ENCODE data around the gene LIMCH1. TPM values are rescaled to one million over a fixed set of nuclear protein-coding genes. Genes with fewer than 3 reads are reported as not detected.
A peak's percentile ranks its signal among the peaks of the same experiment; 100 is the strongest.

Gene LIMCH1
- total RNA-seq, 1 experiment from 2014 or later: 31.1 TPM

DNA sequence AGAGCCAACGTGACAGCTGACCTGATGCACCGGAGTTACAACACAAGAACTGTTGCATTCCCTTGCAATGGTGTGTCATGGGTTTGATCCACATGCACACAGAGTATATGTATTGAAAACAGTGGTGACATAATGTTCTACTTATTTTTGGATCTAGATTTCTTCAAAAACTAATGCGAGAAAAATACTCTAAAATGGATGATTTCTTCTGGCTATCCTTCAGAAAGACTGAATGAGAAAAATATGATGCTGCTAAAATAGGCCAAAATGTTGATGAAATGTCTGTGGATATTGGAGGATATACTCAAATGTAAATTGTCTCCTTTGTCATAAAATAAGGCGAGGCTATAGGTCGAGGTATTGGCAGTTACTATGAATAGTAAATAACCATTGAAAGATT, 30.4 kb downstream of the LIMCH1 start:
- no peak for DNase-seq (ENCODE audit: low spot score)

DNA sequence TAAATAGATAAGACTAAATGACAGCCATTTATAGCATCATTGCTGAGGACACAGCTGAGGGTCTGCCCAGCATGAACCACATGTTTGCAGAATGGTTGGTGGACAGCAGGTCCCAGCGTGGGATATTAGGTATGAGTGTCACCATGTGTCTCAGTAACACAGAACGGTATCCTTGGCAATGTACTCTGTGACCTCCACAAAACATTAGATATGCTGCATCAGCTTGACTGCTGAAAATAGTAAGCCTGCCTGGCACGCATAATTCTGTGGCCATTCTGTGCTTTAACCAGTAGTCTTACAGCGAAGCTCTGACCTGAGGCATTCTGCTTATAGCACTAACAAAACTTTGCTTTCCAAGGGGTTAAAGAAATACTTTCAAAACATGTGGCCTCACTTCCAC, 32.0 kb downstream of the LIMCH1 start:
- DNase-seq (ENCODE audit: low spot score): no peak

DNA sequence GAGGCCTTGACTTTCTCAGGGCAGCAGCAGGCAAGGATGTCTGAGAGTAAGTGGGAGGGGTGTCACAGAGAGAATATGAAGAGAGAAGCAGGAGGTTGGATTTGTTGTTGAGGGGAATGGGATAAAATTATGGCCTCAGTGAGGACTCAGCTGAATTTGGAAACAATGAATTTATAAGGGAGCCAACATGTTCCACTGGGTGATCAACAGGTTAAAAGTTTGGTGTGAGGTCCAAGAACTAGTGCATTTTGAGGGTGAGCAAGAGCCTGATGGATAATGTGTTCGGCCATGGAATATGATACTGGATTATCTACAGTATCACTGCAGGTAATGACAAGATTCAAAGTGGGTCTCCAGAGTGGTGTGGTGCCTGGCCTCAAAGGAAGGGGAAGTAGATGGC, 33.5 kb downstream of the LIMCH1 start:
- no peak for DNase-seq (ENCODE audit: low spot score)

DNA sequence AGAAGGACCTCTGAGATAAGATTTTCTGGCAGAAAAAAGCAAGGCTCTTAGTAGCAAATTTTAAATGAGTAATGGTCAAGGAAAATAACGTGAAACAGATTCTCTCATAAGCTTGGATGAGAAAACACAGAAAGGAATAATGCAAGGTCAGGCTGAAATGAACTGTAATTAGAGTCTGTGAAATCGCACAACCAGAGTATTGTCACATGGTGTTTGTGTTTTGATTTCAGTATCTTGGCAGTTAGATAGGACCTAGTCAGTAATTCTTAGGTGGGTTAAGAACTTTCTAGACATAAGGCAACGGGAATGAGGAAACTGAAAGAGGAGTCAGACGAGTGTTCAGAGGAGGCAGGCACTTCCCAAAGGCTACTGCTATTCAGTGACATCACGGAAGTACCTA, 34.6 kb downstream of the LIMCH1 start:
- no peak for DNase-seq (ENCODE audit: low spot score)

DNA sequence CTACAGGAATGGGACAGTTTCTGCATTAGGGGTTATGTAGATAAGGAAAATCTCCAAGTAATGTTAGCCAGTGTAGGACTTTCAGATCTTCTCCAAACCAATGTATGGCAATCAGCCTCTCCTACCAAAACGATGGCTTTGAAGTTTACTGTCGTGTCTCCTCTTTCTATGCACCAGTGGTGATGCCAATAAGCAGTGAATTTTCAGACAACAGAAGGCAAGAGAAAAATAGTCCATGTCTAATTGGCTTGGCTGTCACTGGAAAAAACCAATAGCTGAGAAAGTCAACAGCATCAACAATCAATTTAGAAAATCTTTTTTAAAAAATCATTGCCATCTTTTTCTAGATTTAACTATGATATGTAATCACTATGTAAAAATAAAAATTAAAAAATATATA, 35.0 kb downstream of the LIMCH1 start:
- no peak for DNase-seq (ENCODE audit: low spot score)

DNA sequence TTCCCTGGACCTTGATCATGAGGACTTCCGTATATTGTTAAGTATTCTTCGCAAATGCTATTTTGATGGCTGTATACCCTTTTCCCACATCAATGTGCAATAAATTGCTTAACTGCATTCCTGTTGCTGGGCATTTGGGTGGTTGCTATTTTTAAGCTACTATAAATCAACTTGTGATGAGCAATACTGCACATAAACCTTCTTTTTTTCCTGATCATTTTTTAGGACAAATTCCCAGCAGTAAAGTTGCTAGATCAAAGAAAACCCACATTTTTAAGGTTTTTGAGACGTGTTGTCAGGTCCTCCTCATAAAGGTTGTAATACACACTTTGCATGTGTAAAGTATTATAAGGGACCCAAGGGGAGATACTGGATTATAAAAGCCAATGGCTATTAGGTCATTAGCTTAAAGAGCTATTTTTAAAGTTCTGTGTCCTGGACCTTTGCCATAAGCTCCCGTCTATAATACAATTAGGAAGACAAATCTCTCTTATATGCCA, 35.6 kb downstream of the LIMCH1 start:
- DNase-seq (ENCODE audit: low spot score): peak; percentile 59

DNA sequence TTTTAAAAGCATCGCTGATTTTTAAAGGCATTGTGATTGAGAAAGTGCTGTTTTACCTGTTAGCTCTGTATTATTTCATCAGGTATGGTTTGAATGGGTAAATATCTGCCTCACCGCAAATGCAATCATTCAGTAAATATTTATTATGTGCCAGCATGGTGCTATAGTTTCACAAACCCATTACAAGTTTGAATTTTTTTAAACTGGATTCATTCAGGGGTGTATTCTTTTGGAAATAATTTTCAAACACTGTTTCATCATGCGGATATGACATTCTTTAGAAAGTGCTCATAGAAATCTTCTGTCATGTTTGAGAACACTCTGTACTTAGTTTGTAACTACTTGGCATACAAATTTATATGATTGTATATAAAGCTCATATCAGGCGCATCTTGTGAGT, 37.2 kb downstream of the LIMCH1 start:
- DNase-seq (ENCODE audit: low spot score): no peak

- DNase-seq (ENCODE audit: low spot score): no peak
Observed at GRCh38 chr4:41575665-41576064, 37.7 kb downstream of the LIMCH1 start.

- no peak for DNase-seq (ENCODE audit: low spot score)
Observed at GRCh38 chr4:41579043-41579442, 41.1 kb downstream of the LIMCH1 start.

GRCh38 chr4:41579526-41579925, 41.6 kb downstream of the LIMCH1 start:
- no peak for DNase-seq (ENCODE audit: low spot score)

DNA sequence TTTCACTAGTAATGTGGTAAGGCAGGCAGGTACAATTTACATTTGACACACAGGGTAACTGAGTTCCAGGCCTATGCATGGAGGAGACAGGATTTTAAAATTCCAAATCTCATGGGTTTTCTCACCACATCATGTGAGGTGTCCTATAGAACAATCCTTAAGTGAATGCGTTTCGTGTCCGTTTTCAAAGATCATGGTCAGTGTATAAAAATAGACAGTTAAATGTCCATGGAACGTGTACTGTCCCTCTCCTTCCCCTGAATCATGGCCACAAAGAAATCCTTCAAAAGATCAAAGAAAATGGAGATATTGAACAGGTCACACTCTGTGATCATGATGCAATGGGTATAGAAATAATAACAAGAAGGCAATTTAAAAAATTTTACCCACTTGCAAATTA, 42.0 kb downstream of the LIMCH1 start:
- DNase-seq (ENCODE audit: low spot score): no peak

- no peak for DNase-seq (ENCODE audit: low spot score)
Observed at GRCh38 chr4:41586675-41587225, 48.8 kb downstream of the LIMCH1 start.

- DNase-seq (ENCODE audit: low spot score): no peak
Observed at GRCh38 chr4:41587286-41587685, 49.3 kb downstream of the LIMCH1 start.

DNA sequence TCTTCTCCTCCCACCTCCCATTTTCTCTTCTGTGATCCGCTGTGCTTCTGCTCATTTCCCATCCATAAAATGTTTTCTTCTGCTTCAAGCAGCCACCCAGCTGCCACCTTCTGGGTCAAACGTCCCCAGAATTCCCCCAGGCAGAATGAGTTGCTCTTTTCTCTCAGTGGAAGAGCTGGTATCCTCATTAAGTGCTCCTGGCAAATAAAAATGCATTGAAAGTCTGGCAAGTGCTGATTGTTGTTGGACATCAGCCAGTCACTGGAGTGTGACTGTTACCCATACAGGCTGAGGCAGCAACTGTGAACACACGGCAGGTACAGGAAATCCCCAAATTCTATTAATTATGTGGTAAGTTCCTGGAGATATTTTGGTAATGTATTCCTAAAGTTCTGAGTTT, 52.6 kb downstream of the LIMCH1 start:
- DNase-seq (ENCODE audit: low spot score): peak; percentile 28

- no peak for DNase-seq (ENCODE audit: low spot score)
Observed at GRCh38 chr4:41594432-41594831, 56.5 kb downstream of the LIMCH1 start.

- no peak for DNase-seq (ENCODE audit: low spot score)
Observed at GRCh38 chr4:41597494-41597893, 59.5 kb downstream of the LIMCH1 start.

DNA sequence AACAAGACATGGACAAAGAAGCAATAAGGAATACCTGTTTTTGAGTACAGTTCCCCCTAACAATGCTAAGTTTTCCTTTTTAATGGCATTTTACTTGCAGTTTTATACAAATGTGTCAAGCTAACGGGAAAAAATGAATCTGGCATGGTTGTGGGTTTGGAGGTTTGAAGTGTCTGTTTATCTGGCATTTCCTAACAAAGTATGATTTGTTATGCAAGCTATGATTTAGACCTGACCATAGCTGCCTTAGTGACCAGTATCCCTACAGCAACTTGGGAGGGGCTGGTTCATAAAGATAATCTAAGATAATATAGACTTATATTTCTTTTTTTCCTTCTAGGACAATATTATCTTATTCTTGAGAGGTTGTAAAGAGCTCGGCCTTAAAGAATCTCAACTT, 60.6 kb downstream of the LIMCH1 start:
- no peak for DNase-seq (ENCODE audit: low spot score)

- DNase-seq (ENCODE audit: low spot score): no peak
Observed at GRCh38 chr4:41599192-41599786, 61.3 kb downstream of the LIMCH1 start.

DNA sequence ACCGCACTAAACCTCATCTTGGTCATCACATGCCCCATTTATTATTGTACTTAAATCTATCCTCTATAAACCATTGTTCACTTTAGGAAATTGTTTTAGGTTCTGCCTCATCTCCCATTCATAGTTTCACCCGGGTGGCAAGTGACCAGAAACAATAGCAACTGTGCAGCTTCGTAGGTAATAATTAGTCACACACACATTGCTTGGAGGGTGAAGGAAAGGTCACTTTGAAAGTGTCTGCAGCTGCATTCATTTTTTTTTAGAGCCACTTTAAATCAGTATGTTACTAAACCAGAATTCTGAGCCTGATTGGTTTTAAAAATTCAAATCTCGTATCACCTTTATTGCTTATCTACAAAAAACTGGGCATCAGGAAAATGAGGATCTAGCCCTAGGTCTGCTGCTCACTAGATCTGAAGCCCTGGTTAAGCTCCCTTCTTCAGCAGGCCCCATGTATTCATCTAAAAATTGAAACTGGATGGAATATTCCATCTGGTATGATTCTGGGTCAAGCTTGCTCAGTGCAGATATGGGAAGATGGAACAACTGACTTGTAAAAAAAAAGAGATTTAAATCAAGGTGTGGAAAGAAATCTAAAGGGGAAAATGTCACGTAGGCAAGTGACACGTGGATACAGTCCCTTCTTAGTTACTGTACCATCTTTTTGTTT, 62.4 kb downstream of the LIMCH1 start:
- peak; percentile 47 for DNase-seq (ENCODE audit: low spot score)

DNA sequence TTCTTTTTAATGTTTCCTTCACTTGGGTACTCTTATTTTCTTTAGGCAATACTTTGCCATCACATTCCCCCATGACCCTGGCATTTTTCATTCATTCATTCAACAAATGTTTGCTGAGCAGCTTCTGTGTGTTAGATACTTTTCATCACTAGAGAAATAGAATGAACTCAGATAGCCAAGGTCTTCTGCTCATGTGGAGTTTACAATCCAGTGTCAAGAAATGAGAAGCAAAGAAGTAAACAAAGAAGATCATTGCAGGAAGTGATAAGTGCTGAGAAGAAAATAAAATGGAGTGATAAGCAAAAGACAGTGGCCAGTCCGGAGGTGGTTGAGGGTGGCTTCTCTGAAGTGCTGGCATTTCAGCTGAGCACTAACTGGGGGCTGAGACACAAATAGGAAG, 63.1 kb downstream of the LIMCH1 start:
- DNase-seq (ENCODE audit: low spot score): no peak

GRCh38 chr4:41602113-41602512, 64.2 kb downstream of the LIMCH1 start:
- no peak for DNase-seq (ENCODE audit: low spot score)

GRCh38 chr4:41602886-41603498, 65.0 kb downstream of the LIMCH1 start:
- no peak for DNase-seq (ENCODE audit: low spot score)

- DNase-seq (ENCODE audit: low spot score): no peak
Observed at GRCh38 chr4:41609851-41610250, 71.9 kb downstream of the LIMCH1 start.
